Sigmoid colon (tissue), 7 donors: ENCODE measurements around the gene LTBP3. TPM values are rescaled to one million over a fixed set of nuclear protein-coding genes. Genes with fewer than 3 reads are reported as not detected.
A peak's percentile ranks its signal among the peaks of the same experiment; 100 is the strongest.

ENCODE experiments used
- DNase-seq: peaks from one replicate; pipeline ENCODE4 v3.0.0-alpha.2; 2019
- H3K27ac ChIP-seq, 4 donors: fragments of 200-600 bp; sonication (generic); one replicate each; pipeline ENCODE4 v1.5.1; 2016 to 2019; ENCODE audit warnings: mild to moderate bottlenecking in 1 of 4
- H3K27me3 ChIP-seq, 3 donors: fragments of 200-600 bp; sonication (generic); one replicate each; pipeline ENCODE4 v1.5.1; 2019; ENCODE audit warnings: mild to moderate bottlenecking in 1 of 3
- H3K36me3 ChIP-seq, 4 donors: fragments of 200-600 bp; sonication (generic); one replicate each; pipeline ENCODE4 v1.5.1; 2016 to 2019
- H3K4me1 ChIP-seq, 4 donors: fragments of 200-600 bp; sonication (generic); one replicate each; pipeline ENCODE4 v1.5.1; 2017 to 2019
- H3K4me3 ChIP-seq, 4 donors: fragments of 200-600 bp; sonication (generic); one replicate each; pipeline ENCODE4 v1.5.1; 2017 to 2019; ENCODE audit warnings: mild to moderate bottlenecking in 2 of 4, moderate library complexity in 1 of 4
- H3K9me3 ChIP-seq, 4 donors: fragments of 200-600 bp in 3 of 4; sonication (generic) in 3 of 4; one replicate each; pipeline versions ENCODE4 v1.5.1 to v1.6.1; 2013 to 2019
- EP300 ChIP-seq, 4 donors: sonication (generic); formaldehyde crosslinking; IDR thresholded peaks; one replicate each; pipeline ENCODE4 v1.6.1; 2017; ENCODE audit warnings: antibody characterized with exemption in 4 of 4
- POLR2A ChIP-seq, 2 donors: fragments of 450-650 bp; IDR thresholded peaks; one replicate each; pipeline ENCODE4 v1.6.1; 2016; ENCODE audit warnings: antibody characterized with exemption in 2 of 2, mild to moderate bottlenecking in 2 of 2, moderate library complexity in 2 of 2
- POLR2AphosphoS5 ChIP-seq, 4 donors: sonication (generic); formaldehyde crosslinking; IDR thresholded peaks; one replicate each; pipeline ENCODE4 v1.6.1; 2017; ENCODE audit warnings: antibody characterized with exemption in 4 of 4
- WGBS, 2 donors: extraction: QIAGEN DNeasy Blood & Tissue Kit; methylation state at CpG; one replicate each; pipeline ENCODE4 v1.1.7; 2013; 5-methylcytosine and 5-hydroxymethylcytosine counted together
- intact Hi-C: fragments of 100-400 bp; cut with DNase I; formaldehyde crosslinking; loops from one replicate; pipeline ENCODE4 v1.15.1; 2023
- polyA plus RNA-seq, 3 donors: library from polyadenylated mRNA; stranded (reverse); fragments of 200-250 nt; gene quantifications; one replicate each; pipeline ENCODE4 v1.2.3, GENCODE V29; 2013
- total RNA-seq, 4 donors: library from RNA; depleted of rRNA; stranded (reverse); fragments of >200 nt; gene quantifications; one replicate each; pipeline ENCODE4 v1.1.0, GENCODE V29; 2016
- TF ChIP-seq, protein P1 (sequence below), 4 experiments: fragments of 450-650 bp in 3 of 4; fragments of 200-600 bp in 1 of 4; IDR thresholded peaks; one replicate each; pipeline ENCODE4 v1.5.1; 2016 to 2019; ENCODE audit warnings: antibody characterized with exemption in 4 of 4, mild to moderate bottlenecking in 3 of 4, moderate library complexity in 2 of 4
- donor health status: healthy with polysubstance abuse.
- donor health status: Bipolar disorder and iron deficiency.
- donor health status: healthy.

LTBP3 gene
- total and polyA plus RNA-seq, 7 donors: 3.9 to 268 (median 79.6) TPM

DNA sequence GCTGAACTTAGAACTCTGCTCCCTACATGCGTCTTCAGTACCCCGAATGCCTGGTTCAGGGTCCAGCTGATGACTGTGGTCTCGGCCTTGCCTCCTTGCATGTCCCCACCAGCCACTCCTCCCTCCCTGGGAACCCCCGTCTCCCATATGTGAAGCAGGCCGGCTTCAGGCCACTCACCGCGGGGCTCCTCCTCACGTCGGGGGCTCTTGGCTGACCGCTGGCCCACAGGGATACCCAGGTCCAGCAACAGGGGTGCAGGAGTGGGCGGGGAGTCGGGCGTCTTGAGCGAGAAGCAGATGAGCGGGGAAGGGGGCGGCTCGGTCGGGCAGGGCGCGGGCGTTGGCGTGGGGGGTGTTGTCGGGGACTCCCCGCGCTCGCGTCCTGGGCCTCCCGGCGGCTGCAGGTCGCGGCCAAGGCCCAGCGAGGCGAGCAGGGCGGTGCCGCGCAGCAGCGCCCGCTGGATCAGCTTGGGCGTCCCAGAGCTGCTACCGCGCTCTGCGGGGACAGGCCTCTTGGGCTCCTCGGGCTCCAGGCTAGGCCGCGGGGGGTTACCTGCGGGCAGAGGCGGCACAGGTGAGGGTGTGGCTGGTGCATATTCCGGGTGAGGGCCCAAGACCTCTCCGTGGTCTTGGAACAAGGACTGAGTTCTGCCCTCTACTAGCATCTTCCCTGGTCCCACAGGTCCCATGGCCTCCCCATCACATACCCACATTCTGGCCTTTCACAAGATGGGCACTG, 41.2 kb upstream of the LTBP3 start:
- Histone ChIP-seq H3K27me3 (no peaks in the 10 kb centered on the region), H3K9me3 (no peaks in the 10 kb centered on the region), H3K36me3 (peaks cover 22 to 65% (median 33%) of the 10 kb centered on the region in 4 donors), H3K27ac (no peak overlapping the region), H3K4me3 (no peak overlapping the region), H3K4me1 (peaks cover 0 to 10% (median 8%) of the 10 kb centered on the region in 4 donors)
- DNase-seq: no peak
- intact Hi-C loops: no loop called here
- no peak for TF ChIP-seq POLR2A (IDR thresholded peaks at IDR 0.05)
- no peak for TF ChIP-seq EP300 (IDR thresholded peaks at IDR 0.05)
- TF ChIP-seq POLR2AphosphoS5 (IDR thresholded peaks at IDR 0.05): no peak
- TF ChIP-seq, protein P1, sequence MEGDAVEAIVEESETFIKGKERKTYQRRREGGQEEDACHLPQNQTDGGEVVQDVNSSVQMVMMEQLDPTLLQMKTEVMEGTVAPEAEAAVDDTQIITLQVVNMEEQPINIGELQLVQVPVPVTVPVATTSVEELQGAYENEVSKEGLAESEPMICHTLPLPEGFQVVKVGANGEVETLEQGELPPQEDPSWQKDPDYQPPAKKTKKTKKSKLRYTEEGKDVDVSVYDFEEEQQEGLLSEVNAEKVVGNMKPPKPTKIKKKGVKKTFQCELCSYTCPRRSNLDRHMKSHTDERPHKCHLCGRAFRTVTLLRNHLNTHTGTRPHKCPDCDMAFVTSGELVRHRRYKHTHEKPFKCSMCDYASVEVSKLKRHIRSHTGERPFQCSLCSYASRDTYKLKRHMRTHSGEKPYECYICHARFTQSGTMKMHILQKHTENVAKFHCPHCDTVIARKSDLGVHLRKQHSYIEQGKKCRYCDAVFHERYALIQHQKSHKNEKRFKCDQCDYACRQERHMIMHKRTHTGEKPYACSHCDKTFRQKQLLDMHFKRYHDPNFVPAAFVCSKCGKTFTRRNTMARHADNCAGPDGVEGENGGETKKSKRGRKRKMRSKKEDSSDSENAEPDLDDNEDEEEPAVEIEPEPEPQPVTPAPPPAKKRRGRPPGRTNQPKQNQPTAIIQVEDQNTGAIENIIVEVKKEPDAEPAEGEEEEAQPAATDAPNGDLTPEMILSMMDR (IDR thresholded peaks at IDR 0.05): no peak
- 93 to 95% methylated on average over 49 of the region's 49 CpGs for WGBS, 2 donors

DNA sequence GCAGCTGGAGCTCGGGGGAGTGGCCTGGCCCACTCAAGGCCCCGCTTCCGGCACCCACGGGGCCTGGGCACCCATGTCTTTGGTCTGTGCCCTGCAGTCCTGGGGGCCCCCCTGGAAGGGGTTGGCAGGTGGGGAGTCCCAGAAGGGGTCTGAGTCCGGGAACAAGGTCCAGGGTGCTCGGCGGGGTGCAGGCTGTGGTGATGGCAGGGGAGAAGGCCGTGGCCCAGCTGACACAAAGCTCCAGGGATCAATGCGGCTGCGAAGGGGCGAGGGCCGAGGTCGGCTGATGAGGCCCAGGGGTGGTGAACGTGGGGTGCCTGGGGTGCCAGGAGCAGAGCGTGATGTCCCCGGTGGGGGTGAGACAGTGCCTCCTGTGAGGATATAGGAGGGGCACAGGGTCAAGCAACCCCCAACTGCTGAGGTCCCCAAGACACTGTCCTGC, 40.1 kb upstream of the LTBP3 start:
- no peak overlapping the region for H3K27ac ChIP-seq
- peaks cover 22 to 54% (median 30%) of the 10 kb centered on the region in 4 donors for H3K36me3 ChIP-seq

DNA sequence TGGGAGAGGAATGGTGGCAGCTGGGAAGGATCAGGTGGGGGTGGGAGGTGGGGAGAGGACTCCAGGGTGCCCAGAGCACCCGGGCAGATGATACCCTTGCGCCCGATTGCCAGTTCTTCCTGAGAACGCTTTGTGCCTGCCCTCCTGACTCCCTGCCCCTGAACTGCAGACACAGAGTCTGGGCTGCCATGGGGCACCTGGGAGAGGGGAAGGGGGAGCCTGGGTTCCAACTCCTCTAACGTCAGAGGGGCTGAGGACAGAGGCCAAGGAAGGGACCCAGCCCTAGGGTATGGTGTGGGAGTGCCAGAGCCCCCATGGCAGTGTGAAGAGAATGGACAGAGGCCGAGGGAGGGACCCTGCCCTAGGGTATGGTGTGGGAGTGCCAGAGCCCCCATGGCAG, 38.4 kb upstream of the LTBP3 start:
- H3K4me3 ChIP-seq: no peak overlapping the region
- 82 to 86% methylated on average over 6 of the region's 6 CpGs for WGBS, 2 donors
- H3K27me3 ChIP-seq: no peaks in the 10 kb centered on the region
- no peak for TF ChIP-seq POLR2A (IDR thresholded peaks at IDR 0.05)
- TF ChIP-seq, protein P1 (IDR thresholded peaks at IDR 0.05): no peak
- TF ChIP-seq POLR2AphosphoS5 (IDR thresholded peaks at IDR 0.05): no peak
- no peak for TF ChIP-seq EP300 (IDR thresholded peaks at IDR 0.05)
- H3K36me3 ChIP-seq: peaks cover 28 to 59% (median 38%) of the 10 kb centered on the region in 4 donors
- peaks cover 0 to 24% (median 24%) of the 10 kb centered on the region in 4 donors for H3K4me1 ChIP-seq
- H3K9me3 ChIP-seq: no peaks in the 10 kb centered on the region
- intact Hi-C loops: no loop called here
- no peak overlapping the region for H3K27ac ChIP-seq
- no peak for DNase-seq

More for the DNA sequence above, 40.1 kb upstream of the LTBP3 start:
- DNase-seq: no peak
- WGBS, 2 donors: 94 to 95% methylated on average over 16 of the region's 16 CpGs
- intact Hi-C loops: no loop called here
- H3K9me3 ChIP-seq: no peaks in the 10 kb centered on the region
- no peaks in the 10 kb centered on the region for H3K27me3 ChIP-seq
- no peak for TF ChIP-seq EP300 (IDR thresholded peaks at IDR 0.05)
- TF ChIP-seq POLR2AphosphoS5 (IDR thresholded peaks at IDR 0.05): no peak
- TF ChIP-seq POLR2A (IDR thresholded peaks at IDR 0.05): no peak
- TF ChIP-seq, protein P1 (IDR thresholded peaks at IDR 0.05): no peak
- no peak overlapping the region for H3K4me3 ChIP-seq
- peaks cover 0 to 19% (median 17%) of the 10 kb centered on the region in 4 donors for H3K4me1 ChIP-seq

DNA sequence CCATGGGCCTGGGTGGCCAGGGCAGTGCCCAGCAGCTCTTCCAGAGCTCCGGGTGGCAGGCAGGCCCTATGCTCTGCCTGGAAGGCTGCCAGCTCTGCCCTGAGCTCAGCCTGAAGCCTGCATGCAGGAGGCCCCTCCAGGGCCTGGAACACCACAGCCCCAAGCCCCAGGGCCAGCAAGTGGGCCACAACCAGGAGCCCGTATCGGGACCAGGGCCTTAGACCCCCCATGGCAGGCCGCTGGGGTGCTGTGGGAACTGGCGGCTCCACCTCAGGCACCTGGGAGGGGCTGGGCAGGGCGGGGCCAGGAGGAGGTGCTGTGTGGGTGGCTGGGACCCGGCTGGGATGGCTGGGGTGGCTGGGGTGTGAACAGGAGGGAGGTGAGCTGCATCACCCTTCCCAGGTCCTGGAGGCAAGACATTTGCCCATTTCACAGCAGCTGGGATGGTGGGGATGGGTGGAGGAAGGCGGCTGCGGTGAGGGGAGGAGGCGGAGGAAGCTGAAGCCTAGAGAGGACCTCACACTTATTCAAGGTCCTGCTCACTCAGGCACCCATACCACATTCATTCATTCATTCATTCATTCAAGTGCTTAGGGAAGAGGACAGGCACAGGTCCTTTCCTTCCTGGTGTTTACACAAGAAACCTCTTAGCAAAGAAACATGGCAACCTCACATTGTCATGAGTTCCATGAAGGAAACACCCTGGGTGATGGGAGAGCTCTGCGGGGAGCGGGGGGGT, 37.6 kb upstream of the LTBP3 start, which contains the start of gene KCNK7:
Gene KCNK7, minus strand, starts transcription at position 258 of the 739 bp plus-strand sequence. Its CDS starts 28 bp downstream, at position 230.
- Histone ChIP-seq H3K27me3 (no peaks in the 10 kb centered on the region), H3K9me3 (no peaks in the 10 kb centered on the region), H3K4me3 (no peak within 1 kb of the TSS), H3K36me3 (peaks cover 29 to 59% (median 45%) of the 10 kb centered on the region in 4 donors), H3K27ac (peak within 1 kb of the TSS in 1 of 4 donors; percentile 18), H3K4me1 (peaks cover 0 to 24% (median 24%) of the 10 kb centered on the region in 4 donors)
- DNase-seq: no peak
- TF ChIP-seq, protein P1 (IDR thresholded peaks at IDR 0.05): no peak
- TF ChIP-seq EP300 (IDR thresholded peaks at IDR 0.05): no peak
- TF ChIP-seq POLR2AphosphoS5 (IDR thresholded peaks at IDR 0.05): peak in 1 of 4 donors; percentile 8
- WGBS, 2 donors: 39 to 73% methylated on average over 12 of the region's 12 CpGs
- intact Hi-C loops: no loop called here
